Measurements from ENCODE around the gene PDK2.

The PDK2 gene

DNA sequence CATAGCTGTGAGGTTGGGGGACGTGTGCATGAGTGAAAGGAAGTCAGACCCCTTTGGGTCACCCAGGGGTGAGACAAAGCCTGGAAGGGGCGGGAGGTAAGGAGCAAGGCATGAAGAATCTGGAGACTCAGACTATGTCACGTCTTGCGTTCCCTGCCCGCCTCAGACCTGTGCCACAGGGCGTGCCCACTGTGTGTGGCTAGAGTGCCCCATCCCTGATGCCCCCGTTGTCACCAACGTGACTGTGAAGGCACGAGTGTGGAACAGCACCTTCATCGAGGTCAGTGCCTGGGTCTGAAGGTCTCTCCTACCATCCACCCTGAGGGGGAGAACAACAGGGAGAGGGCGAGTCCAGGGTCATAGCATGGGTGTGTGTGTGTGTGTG, 15.1 kb upstream of the PDK2 start:
- no peak for DNase-seq

GRCh38 chr17:50080827-50081226, 14.3 kb upstream of the PDK2 start:
- DNase-seq: no peak

DNA sequence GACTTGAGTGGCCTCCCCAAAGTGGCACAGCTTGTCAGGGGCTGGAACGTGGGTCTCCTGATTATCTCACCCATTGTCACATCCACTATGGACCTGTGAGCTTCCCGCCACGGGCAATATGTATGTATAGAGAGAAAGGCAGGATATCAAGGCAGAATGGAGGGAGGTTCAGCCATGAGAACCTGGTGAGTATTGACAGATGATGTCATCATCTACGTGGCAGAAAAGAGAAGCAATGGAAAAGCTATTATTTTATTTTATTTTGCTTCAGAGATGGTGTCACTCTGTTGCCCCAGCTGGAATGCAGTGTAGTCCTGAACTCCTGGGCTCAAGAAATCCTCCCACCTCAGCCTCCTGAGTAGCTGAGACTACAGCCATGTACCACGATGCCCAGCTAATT, 13.4 kb upstream of the PDK2 start:
- no peak for DNase-seq

- peak; percentile 96 for DNase-seq
Observed at GRCh38 chr17:50087246-50087911, 7.8 kb upstream of the PDK2 start.

GRCh38 chr17:50087912-50088405, 7.2 kb upstream of the PDK2 start:
- no peak for DNase-seq

- no peak for DNase-seq
Observed at GRCh38 chr17:50088952-50089825, 6.0 kb upstream of the PDK2 start.

GRCh38 chr17:50090071-50090470, 5.1 kb upstream of the PDK2 start:
- no peak for DNase-seq

- DNase-seq: no peak
Observed at GRCh38 chr17:50090971-50091917, 3.9 kb upstream of the PDK2 start.

GRCh38 chr17:50091918-50092285, 3.2 kb upstream of the PDK2 start:
- no peak for DNase-seq

DNA sequence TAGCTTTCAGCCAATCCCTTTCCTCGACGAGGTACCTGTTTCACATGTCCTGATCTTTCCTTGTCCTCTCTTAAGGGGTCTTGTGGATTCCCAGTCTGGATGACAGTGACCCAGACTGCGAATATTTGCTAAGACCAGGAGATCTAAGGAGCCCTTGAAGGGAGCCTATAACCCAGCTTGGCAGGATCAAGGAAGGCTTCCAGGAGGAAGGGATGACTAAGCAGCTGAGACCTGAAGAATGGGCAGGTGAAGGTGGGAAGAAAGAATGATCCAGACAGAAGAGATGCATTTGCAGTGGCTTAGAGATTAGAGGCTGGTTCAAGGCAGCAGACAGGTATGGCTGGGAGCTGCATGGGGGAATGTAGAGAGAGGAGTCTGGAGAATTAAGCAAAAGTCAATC, 1.9 kb upstream of the PDK2 start:
- no peak for DNase-seq

DNA sequence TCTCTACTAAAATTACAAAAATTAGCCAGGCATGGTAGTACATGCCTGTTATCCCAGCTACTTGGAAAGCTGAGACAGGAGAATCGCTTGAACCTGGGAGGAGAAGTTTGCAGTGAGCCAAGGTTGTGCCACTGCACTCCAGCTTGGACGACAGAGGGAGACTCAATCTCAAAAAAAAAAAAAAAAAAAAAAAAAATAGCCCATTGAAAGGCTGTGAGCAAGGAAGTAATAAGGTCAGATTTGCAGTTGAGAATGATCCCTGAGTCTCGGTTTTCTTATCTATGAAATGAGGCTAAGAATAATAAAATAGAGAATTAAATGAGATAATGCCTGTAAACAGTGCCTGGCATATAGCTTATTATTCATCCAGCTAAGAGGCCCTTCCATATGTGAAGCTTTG, 1.3 kb upstream of the PDK2 start:
- no peak for DNase-seq

DNA sequence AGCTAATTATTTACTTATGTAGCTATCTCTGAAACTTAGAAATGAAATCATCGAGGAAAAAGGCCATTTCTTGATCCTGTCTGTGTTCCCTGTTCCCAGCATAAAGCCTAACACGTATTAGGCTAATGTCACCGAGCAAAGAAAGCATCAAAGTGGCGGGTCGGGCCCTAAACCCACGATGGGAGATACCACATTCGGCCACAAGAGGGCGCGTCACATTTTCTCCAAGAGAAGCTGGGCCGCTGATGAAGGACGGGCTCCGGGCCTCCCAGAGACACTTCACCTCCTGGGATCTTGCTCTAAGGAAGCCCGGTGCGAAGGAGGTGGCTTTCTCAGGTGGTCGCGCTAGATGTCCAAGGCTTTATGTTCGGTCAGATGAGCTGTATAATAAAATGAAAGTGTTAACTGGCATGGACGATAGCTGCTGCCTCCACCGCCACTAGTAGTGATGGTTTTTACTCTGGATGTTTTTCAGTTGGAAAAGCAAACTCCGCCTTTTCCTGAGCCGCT, 853 bp upstream of the PDK2 start:
- peak; percentile 94 for DNase-seq

DNA sequence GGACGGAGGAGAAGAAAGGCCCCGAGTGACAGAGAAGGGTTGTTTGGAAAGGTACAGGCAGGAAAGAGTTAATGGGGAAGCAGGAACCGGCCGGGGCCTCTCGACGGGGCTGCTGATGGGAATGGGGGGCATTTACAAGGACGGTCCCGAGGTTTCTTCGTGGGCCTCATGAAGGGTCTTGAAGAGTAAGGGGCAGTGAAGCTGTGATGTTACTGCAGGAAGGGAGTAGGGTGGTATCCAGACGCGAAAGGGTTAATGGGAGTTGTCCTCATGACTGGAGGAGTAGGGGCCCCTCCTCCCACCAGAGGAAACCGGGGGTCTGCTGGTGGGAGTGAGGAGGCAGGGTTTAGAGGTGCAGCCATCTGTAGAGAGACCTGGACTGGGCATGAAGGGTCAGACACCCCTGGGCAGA, 481 bp downstream of the PDK2 start:
- DNase-seq: no peak

GRCh38 chr17:50096092-50096491, 941 bp downstream of the PDK2 start:
- no peak for DNase-seq

- no peak for DNase-seq
Observed at GRCh38 chr17:50096758-50097157, 1.6 kb downstream of the PDK2 start.

- no peak for DNase-seq
Observed at GRCh38 chr17:50097455-50097854, 2.3 kb downstream of the PDK2 start.

DNA sequence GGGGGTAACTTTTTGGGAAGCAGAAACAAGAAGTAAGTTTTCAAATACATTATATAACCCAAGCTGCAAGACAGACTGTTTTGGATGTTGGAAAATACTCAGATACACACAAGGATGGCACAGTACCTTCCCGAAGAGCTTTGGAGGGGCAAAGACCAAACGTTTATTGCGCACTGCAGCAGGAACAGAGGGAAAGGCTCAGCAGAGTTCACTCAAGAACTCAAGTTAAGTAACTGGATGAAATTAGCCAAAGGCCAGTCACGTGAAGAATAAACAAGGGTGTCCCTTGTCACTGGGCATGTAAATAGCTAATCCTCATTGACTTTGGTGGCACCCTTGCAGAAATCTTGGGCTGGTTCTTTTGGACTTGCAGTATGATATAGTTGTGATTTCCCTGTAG, 2.8 kb downstream of the PDK2 start:
- no peak for DNase-seq

- DNase-seq: no peak
Observed at GRCh38 chr17:50098583-50098982, 3.4 kb downstream of the PDK2 start.

DNA sequence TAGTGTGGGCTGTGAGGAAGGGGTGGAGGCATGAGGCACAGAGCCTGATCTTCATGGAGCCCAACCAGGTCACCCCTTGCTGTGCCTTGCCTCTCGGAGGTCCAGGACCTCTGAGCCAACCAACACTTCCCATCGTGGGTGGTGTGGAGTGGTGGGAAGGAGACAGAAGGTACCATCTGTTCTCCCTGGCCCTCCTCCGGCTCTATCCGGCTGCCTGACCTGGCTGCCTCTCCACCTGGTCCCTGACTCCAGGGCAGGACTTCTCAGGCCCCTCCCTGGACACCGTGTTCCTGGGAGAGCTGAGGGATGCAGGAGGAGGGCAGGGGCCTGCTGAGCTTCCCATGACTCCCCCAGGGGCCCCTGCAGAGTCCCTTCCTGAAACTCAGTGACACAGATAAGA, 3.9 kb downstream of the PDK2 start:
- DNase-seq: no peak

DNA sequence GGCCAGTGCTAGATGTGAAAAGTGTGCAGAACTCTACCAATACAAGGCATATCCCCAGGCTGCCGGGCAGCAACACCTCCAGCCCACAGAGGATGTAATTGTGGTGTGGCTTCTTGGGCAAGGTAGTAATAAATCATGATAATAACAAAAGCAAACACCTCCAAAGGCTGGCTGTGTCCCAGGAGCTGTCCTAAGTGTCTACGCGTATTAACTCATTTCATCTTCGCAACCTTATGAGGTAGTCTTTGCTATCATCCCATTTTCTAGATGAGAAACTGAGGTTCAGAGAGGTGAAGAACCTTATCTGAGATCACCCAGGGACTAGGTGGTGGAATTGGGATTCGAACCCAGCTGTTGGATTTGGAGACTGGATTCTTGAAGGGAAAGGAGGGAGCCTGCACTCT, 5.3 kb downstream of the PDK2 start:
- no peak for DNase-seq

DNA sequence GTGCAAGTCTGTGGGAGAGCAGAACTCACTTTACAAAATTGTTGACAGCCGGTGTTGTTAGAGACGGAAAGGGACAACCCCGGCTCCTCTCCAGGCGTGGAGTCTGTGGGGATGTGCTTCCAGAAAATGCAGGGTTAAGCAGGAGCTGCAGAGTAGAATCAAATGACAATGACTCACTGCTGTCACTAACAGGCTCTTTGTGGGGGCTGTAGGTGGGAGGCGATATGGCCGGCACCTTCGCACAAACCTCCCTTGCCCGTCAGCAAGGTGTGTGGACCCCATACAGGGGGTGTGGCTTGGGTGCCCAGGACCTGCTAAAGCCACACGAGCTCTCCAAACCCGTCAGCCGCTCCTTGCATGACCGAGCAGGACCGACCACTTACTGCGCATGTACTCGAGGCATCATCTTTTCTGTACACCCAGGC, 5.8 kb downstream of the PDK2 start:
- peak; percentile 80 for DNase-seq

DNA sequence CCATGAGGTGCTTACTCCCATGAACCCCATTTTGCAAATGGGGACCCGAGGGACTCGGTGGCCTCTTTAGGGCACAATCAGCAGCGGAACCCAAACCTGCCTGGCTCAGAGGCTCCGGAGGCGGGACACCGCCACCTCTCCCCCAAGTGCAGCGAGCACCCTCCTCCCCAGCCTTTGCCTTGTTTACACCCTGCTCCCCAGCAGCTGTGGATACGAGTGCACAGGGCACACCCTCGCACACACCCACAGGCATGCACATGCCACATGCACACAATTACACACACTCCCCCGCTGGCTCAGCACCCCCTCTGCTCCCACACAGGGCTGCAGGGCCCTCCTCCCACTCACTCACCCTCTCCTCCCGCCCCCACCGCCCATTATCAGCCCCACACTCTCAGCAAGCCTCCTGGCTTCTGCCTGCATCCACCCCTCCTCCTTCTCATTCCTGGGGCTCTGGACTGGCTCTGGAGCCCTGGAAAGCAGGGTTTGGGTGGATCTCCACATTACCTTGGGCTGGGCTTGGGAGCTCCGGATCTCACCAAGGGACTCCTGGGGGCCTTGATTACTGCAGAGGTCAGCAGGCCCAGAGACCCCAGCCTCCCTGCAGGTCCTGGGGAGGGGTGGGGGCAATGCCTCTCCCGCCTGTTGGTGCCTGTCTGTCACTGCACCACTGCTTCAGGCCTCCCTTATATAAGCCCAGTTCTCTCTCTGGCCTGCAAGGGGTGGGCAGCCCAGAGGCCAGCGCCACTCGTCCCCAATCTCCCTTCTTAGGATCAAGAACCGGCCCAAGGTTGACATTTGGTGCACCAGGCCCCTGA, 6.4 kb downstream of the PDK2 start:
- peak; percentile 85 for DNase-seq
